Amniotic epithelial cell (primary cell): ENCODE data around the gene KIAA0930.
A peak's percentile ranks its signal among the peaks of the same experiment; 100 is the strongest.

Experiments used
- DNase-seq: peaks from one replicate; pipeline ENCODE4 v3.0.0-alpha.2; 2010; ENCODE audit warnings: low read depth

KIAA0930 gene

GRCh38 chr22:45172881-45173585, 67.7 kb downstream of the KIAA0930 start:
- DNase-seq = no peak

DNA sequence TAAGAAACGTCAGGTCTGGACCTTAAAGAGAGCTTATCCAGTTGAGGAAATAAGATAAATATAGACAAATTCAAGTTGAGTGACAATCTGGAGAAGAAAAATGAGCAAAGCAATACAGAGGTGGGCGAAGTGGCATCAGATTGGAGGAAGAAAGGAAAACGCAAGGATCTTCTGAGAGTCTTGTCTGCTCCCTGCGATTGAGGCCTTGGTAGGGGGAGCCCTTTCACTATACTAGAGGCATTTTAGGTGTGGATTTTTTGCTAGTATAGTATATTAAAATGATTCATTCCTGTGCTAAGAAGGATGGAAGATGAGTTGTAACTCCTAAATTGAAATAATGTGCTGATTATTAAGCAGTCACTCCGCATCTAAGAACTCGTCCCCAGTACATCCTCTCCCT, 68.9 kb downstream of the KIAA0930 start:
- DNase-seq = no peak

DNA sequence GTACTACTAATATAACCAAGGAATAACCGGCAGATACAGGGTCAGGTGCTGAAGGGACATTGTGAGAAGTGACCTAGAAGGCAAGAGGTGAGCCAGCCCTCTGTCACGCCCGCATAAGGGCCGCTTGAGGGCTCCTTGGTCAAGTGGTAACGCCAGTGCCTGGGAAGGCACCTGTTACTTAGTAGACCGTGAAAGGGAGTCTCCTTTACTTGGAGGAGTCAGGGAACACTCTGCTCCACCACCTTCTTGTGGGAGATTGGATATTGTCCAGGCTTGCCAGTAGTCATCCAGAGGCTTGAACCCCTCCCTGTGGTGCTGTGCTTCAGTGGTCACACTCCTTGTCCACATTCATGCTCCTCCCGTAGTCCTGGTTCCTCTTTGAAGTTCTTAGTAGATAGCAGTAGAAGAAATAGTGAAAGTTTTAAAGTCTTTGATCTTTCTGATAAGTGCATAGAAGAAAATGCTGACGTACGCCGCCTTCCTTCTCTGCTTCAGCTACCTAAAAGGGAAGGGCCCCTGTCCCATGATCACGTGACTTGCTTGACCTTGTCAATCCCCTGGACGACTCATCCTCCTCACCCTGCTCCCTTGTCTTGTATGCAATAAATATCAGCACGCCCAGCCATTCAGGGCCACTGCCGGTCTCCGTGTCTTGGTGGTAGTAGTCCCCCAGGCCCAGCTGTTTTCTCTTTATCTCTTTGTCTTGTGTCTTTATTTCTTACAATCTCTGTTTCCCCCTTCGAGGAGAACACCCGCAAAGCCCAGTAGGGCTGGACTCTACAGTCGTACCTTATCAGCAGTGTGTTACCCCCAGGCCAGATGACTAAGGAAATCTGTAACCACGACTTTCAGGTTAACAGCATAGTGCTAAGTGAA, 70.9 kb downstream of the KIAA0930 start:
- DNase-seq = peak; percentile 63

DNA sequence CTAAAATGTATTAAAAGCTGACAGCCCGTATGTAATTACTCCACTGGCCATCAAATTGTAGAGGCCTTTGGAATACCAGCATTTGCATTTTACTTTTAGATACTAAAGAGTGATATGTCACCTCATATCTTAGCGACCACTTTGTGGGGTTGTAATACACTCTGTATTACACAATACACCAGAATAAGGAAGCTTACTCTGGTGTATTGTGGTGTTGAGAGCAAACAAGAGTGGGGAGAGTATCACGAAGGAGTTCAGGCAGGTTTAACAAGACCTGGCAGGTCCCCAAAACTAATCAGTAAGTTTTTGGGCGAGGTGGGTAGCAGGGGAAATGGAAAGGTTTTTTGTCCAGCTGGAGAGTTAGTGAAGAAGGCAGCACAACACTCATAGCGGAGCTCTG, 73.8 kb downstream of the KIAA0930 start:
- peak; percentile 32 for DNase-seq

GRCh38 chr22:45164270-45165088, 76.2 kb downstream of the KIAA0930 start:
- peak; percentile 44 for DNase-seq

DNA sequence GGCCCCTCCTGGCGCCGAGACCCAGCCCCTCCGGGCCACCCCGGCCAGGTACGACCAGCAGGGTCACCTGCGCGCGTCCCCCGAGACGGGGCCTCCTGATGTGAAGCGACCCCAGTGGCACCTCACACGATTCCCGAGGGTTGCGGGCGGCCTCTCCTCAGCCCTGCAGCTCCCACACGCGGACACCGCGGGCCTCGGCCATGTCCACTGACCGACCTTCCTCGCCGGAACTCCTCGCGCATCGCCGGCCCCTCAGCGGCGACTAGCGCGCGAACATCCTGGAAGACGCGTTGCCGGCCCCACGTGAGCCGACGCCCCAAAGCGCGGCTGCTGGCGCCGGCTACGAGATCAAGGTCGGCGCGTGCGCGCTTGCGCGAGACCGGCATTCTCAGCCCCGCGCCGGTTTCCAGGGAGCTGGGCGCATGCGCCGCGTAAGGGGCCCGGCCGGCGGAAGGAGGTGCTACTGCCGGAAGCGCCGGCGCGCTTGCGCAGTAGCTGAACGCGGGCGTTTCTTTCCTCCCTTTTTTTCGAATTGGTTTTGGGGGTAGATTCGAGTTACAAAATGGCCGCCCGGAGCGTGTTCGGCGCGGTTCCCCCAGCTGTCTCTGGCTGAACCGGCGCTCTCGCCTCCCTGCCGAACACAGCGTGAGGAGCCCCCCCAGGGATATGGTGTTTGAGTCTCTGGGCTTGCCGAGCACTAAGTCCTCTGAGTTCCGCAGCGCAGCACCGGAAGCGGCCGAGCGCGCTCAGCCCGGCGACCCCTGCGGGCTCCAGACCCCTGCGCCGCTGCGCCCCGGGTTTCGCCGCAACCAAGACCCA, 77.0 kb downstream of the KIAA0930 start, which contains the start of gene NUP50:
NUP50 (plus strand) TSS at position 475 of the 819 bp plus-strand sequence. CDS start 4,253 bp downstream, outside the sequence.
- peak; percentile 93 for DNase-seq

DNA sequence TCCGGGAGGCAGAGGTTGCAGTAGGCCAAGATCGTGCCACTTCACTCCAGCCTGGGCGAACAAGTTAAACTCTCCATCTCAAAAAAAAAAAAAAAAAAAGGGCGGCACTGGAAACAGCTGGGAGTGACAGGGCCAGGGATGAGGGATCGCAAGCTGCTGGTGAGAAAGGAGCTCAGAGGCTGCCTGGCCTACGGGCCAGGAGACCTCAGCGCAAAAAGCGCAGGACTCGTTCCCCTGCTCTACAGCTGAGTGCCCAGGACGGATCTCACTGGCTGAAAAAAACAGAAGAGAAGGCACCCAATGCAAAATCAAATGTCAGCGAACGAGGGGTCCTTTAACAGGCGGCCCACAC, 77.6 kb downstream of the KIAA0930 start:
- peak; percentile 48 for DNase-seq

GRCh38 chr22:45162531-45162930, 78.2 kb downstream of the KIAA0930 start:
- DNase-seq = no peak

GRCh38 chr22:45159652-45160462, 80.8 kb downstream of the KIAA0930 start:
- DNase-seq = peak; percentile 82

- no peak for DNase-seq
Observed at GRCh38 chr22:45157907-45158306, 82.8 kb downstream of the KIAA0930 start.

DNA sequence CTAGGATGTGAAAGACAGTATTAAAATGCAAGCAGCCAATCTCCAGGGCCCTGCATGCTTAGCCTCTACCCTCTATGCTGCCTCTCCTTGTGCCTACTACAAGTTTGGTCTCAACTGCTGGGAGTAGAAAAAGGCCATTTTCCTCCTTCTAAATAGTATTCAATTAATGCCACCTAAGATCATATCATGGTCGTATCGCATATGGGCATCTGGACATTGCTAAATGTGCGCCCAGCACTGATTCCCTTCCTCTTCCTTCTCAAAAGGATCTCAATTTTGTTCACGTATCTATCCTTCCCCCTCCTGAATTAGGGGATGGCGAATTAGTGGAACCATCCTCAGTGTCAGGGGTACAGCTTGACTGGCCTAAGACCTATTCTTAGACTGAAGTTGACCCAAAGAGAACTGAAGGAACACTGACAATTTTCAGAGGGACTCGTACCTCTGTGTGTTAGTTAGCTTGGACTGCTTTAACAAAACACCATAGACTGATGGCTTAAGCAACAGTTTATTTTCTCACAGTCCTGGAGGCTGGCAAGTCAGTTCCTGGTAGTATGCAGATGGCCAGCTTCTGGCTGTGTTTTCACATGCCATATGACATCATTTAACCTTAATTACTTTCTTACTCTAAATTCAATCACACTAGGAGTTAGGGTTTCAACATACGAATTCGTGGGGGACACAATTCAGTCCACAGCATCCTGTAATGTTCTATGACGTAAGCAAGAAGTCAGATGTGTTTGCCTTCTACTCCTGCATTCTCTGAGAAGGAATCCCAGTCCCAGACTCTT, 85.4 kb downstream of the KIAA0930 start:
- DNase-seq = peak; percentile 90

GRCh38 chr22:45154383-45154782, 86.3 kb downstream of the KIAA0930 start:
- peak; percentile 96 for DNase-seq

GRCh38 chr22:45151503-45151902, 89.2 kb downstream of the KIAA0930 start:
- no peak for DNase-seq

DNA sequence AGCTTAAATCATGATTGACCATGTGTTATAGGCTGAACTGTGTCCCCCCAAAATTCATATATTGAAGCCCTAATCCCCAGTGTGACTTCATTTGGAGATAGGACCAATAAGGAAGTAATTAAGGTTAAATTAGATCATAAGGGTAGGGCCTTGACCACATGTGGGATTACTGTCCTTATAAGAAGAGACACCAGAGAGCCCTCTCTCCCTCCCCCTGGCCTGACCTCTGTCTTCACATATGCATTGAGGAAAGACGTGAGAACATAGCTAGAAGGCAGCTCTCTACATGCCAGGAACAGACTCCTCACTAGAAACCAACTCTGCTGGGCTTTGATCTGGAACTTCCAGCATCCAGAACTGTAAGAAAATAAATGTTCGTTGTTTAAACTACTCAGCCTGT, 90.6 kb downstream of the KIAA0930 start:
- no peak for DNase-seq

- DNase-seq = peak; percentile 71
Observed at GRCh38 chr22:45149671-45150070, 91.0 kb downstream of the KIAA0930 start.

DNA sequence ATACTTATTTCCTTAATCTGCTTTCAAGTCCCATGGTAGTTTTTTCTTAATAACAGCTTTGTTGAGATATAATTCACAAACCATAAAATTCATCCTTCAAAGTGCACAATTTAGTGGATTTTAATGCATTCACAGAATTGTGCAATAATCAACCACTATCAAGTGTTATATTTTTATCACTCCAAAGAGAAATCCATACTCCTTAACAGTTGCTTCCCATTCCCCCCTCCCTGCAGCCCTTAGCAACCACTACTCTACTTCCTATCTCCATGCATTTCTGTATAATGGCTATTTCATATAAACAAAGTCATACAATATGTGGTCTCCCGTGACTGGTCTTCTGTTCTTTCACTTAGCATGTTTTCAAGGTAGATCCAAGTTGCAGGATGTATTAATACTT, 95.8 kb downstream of the KIAA0930 start:
- DNase-seq = no peak

DNA sequence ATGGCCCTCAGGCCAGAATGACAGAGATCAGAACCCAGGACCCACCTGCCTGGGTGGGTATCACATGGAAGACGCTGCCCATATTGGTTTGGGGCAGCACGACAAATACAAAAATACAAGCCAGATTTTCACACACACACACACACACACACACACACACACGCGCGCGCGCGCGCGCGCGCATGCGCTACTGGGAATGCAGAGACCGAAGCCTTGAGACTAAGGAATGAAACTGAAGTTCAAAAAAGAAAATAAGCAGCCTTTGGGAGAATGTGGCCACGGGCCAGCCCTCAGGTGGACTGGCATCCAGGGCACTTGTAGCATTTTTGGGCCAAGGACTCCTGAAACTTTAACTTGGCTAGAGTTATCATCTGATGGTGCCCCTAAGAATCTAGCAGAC, 98.3 kb downstream of the KIAA0930 start:
- no peak for DNase-seq
